Measurements from ENCODE around the gene PLIN4.

Gene PLIN4

GRCh38 chr19:4454747-4455718 lies 63.3 kb downstream of the PLIN4 start:
- peak; percentile 91 for DNase-seq

GRCh38 chr19:4453232-4454179 lies 64.8 kb downstream of the PLIN4 start:
- DNase-seq, result no peak

- DNase-seq, result no peak
Measured at GRCh38 chr19:4452230-4452990, 65.9 kb downstream of the PLIN4 start.

All from hematopoietic multipotent progenitor cell treated with erythropoietin and hydrocortisone succinate and interleukin-3 and kit ligand, for 4 days (in vitro differentiated cells).